Endometrial microvascular endothelial cells (primary cell): ENCODE results near the gene RAB3GAP2. TPM values are rescaled to one million over a fixed set of nuclear protein-coding genes. Genes with fewer than 3 reads are reported as not detected.
"Not testable (repeated sequence)": the region's sequence is repeated elsewhere in the genome, so short reads cannot be mapped to it uniquely, and the experiment has no call there.

Experiments used
- in situ Hi-C: cut with HindIII; loops from 2 replicates; pipeline ENCODE4 v1.10.0; 2017; ENCODE audit warnings: low sequenced_read_pairs, low pct_unique_long_range_greater_than_20kb; ENCODE audit errors: inconsistent ontology term
- total RNA-seq: library from RNA; depleted of rRNA; stranded (reverse); fragments of >200 nt; gene quantifications from one replicate; pipeline ENCODE4 v1.2.3, GENCODE V29; 2015; ENCODE audit errors: inconsistent ontology term

RAB3GAP2 gene
- total RNA-seq, 1 donor from 2014 or later, result 29.3 TPM

- in situ Hi-C loops, result no loop called here
These were observed 108.1 kb downstream of the RAB3GAP2 start for GRCh38 chr1:220164116-220164515.

- in situ Hi-C loops, result no loop called here
These were observed 112.2 kb downstream of the RAB3GAP2 start for GRCh38 chr1:220160027-220160426.

- in situ Hi-C loops, result no loop called here
These were observed 113.2 kb downstream of the RAB3GAP2 start for GRCh38 chr1:220159041-220159440.

GRCh38 chr1:220158530-220158929 lies 113.7 kb downstream of the RAB3GAP2 start:
- in situ Hi-C loops, result not testable (repeated sequence)

- in situ Hi-C loops, result no loop called here
These were observed 114.5 kb downstream of the RAB3GAP2 start for GRCh38 chr1:220157738-220158137.

- in situ Hi-C loops, result no loop called here
These were observed 115.6 kb downstream of the RAB3GAP2 start for GRCh38 chr1:220156620-220157146.

GRCh38 chr1:220153147-220153546 lies 119.1 kb downstream of the RAB3GAP2 start:
- in situ Hi-C loops, result no loop called here

- in situ Hi-C loops, result no loop called here
These were observed 120.8 kb downstream of the RAB3GAP2 start for GRCh38 chr1:220151454-220151853.

- in situ Hi-C loops, result no loop called here
These were observed 122.5 kb downstream of the RAB3GAP2 start for GRCh38 chr1:220149742-220150141.

- in situ Hi-C loops, result no loop called here
These were observed 128.2 kb downstream of the RAB3GAP2 start for GRCh38 chr1:220144051-220144450.

GRCh38 chr1:220139966-220140365 lies 132.3 kb downstream of the RAB3GAP2 start:
- in situ Hi-C loops, result no loop called here

- in situ Hi-C loops, result no loop called here
These were observed 135.1 kb downstream of the RAB3GAP2 start for GRCh38 chr1:220137019-220137786.

- in situ Hi-C loops, result no loop called here
These were observed 136.5 kb downstream of the RAB3GAP2 start for GRCh38 chr1:220135755-220136154.

- in situ Hi-C loops, result no loop called here
These were observed 142.6 kb downstream of the RAB3GAP2 start for GRCh38 chr1:220129479-220130210.

- in situ Hi-C loops, result no loop called here
These were observed 145.2 kb downstream of the RAB3GAP2 start for GRCh38 chr1:220127076-220127475.

GRCh38 chr1:220124542-220124941 lies 147.7 kb downstream of the RAB3GAP2 start:
- in situ Hi-C loops, result no loop called here

- in situ Hi-C loops, result no loop called here
These were observed 148.4 kb downstream of the RAB3GAP2 start for GRCh38 chr1:220123889-220124288.

GRCh38 chr1:220123066-220123465 lies 149.2 kb downstream of the RAB3GAP2 start:
- in situ Hi-C loops, result no loop called here

GRCh38 chr1:220121791-220122530 lies 150.3 kb downstream of the RAB3GAP2 start:
- in situ Hi-C loops, result no loop called here
